NCI-H526 (cell line): ENCODE data around the gene SSX2IP.
"Not testable (repeated sequence)": the region's sequence is repeated elsewhere in the genome, so short reads cannot be mapped to it uniquely, and the experiment has no call there.

ENCODE experiments used
- DNase-seq, 2 experiments: peaks; one replicate each; lab custom pipeline; 2025; lab: John Stamatoyannopoulos, UW

SSX2IP gene

DNA sequence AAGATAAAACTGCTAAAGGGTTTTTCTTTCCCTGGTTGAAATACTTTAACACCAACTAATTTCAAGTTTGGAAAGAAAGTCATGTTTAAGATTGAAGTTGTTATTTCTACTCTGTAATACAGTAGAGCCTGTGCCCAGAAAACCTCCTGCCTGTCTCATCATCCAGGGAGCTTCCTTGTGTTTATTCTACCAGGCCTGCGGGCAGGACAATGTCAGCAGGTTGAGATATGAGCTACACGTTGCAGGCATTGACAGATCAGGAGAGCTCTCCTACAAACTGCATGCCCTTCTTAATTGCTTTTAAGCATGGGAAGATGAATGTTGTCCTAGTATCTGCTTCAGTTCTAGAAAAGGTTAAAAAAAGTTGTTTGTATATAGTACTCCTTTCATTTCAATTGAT, 72.9 kb downstream of the SSX2IP start:
- DNase-seq, result no peak

DNA sequence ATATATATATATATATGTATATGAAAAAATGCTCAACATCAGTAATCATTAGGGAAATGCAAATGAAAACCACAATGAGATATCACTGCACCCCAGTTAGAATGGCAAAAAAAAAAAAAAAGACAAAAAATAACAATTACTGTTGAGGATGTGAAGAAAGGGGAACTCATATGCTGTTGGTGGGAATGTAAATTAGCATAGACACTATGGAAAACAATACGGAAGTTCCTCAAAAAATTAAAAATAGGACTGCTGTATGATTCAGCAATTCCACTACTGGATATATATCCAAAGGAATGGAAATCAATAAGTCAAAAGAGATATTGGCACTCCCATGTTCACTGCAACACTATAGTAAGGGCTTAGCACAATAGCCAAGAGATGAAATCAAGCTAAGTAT, 74.5 kb downstream of the SSX2IP start:
- no peak for DNase-seq

GRCh38 chr1:84613887-84614286, 76.4 kb downstream of the SSX2IP start:
- no peak for DNase-seq

- DNase-seq, result no peak
Measured at GRCh38 chr1:84613026-84613425, 77.2 kb downstream of the SSX2IP start.

- no peak for DNase-seq
Measured at GRCh38 chr1:84611796-84612195, 78.5 kb downstream of the SSX2IP start.

- DNase-seq, result no peak
Measured at GRCh38 chr1:84611091-84611490, 79.2 kb downstream of the SSX2IP start.

- DNase-seq, result no peak
Measured at GRCh38 chr1:84606977-84607376, 83.3 kb downstream of the SSX2IP start.

GRCh38 chr1:84605157-84605556, 85.1 kb downstream of the SSX2IP start:
- DNase-seq, result no peak

GRCh38 chr1:84603941-84604830, 86.1 kb downstream of the SSX2IP start:
- peak; percentile 5 to 58 for DNase-seq

GRCh38 chr1:84603223-84603622, 87.0 kb downstream of the SSX2IP start:
- no peak for DNase-seq

GRCh38 chr1:84600796-84601195, 89.5 kb downstream of the SSX2IP start:
- DNase-seq, result no peak

DNA sequence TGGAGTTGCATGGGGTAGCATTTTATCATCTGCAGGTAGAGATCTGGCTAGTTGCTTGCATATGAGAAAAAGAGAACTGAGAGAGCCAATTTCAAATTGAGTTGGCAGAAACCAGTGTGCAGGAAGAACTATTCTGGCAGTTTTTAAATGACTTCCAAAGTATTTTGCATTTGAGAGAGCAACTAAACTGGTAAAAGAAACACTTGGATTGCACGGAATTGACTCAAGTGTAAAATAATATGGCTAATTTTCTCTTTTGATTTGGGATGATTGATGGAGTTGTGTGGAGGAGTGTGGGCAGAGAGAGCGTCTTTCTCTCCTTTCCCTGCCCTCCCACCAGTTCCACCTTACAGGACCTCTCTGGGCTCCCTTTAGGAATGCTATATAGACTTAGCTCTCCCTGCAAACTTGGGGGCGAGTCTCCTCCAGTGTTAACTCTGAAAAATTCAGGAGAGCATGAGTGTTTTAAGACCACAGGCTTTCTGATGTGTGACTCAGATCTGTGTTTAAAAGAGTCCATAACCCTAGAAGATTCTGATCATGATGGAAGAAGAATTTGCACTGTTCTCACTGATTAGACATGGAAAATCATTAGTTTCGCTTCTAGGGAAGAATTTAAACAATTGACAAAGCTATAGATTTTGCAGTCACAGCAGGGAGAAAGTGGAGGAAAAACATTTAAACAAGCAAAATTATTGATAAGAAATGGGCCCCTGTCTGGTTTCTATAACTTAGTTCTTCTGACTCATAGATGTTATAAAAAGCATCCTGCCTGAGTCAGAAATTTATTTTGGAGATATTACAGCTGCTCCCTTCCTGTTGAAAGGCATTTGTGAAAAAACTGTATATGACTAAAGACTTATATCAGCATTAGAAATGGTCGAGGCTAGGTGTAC, 91.2 kb downstream of the SSX2IP start:
- DNase-seq, result no peak

DNA sequence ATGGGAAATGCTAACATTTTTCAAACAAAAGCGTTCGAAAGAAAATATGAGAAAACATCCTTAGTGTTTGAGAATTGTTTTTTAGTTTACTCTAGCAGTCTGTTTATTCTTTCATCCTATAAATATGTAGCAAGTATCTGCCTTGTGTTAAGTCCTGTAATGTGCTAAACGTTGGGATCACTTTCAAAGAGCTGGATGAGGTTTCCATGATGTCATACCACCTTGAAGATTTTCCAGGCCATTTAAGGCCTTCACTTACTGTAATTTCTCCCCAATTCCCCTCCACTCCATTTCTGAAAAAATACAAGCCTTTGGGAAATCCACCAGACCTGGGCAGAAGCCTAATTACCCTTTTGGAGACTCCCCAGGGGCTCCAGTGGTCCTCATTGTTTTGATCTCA, 91.8 kb downstream of the SSX2IP start:
- no peak for DNase-seq

DNA sequence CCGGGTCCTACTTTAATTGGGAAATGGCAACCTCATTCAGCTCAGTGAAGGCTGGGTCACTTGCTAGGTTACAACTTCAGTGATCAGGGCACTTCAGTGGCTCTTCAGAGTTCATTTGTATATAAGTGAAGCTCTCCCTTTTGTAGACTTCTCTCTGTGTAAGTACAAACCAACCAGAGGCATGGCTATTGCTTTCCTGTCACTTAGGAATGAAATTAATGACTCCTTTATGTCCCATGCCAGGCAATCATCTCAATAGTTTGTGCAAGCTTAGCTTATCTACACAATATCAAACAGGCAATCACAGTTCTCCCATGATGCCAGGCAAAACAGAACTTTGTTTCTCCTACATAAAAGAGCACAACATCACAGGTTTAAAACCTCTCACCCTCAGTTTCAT, 93.2 kb downstream of the SSX2IP start:
- DNase-seq, result no peak

GRCh38 chr1:84594959-84595358, 95.3 kb downstream of the SSX2IP start:
- DNase-seq, result not testable (repeated sequence)
